ENCODE measurements around the gene IRF1. TPM values are rescaled to one million over a fixed set of nuclear protein-coding genes. Genes with fewer than 3 reads are reported as not detected.

IRF1 gene
- total RNA-seq, 1 experiment from 2014 or later = 30.1 TPM

GRCh38 chr5:132476876-132477781 is 13.4 kb downstream of the IRF1 start:
- H3K9me2 ChIP-seq (ENCODE audit: insufficient read depth) = no peaks in the 10 kb centered on the region
- TF ChIP-seq, protein P1, sequence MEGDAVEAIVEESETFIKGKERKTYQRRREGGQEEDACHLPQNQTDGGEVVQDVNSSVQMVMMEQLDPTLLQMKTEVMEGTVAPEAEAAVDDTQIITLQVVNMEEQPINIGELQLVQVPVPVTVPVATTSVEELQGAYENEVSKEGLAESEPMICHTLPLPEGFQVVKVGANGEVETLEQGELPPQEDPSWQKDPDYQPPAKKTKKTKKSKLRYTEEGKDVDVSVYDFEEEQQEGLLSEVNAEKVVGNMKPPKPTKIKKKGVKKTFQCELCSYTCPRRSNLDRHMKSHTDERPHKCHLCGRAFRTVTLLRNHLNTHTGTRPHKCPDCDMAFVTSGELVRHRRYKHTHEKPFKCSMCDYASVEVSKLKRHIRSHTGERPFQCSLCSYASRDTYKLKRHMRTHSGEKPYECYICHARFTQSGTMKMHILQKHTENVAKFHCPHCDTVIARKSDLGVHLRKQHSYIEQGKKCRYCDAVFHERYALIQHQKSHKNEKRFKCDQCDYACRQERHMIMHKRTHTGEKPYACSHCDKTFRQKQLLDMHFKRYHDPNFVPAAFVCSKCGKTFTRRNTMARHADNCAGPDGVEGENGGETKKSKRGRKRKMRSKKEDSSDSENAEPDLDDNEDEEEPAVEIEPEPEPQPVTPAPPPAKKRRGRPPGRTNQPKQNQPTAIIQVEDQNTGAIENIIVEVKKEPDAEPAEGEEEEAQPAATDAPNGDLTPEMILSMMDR (IDR thresholded peaks at IDR 0.05 in 2 of 3, conservative IDR thresholded peaks at IDR 0.05 in 1 of 3; ENCODE audit: borderline replicate concordance in 1 of 3, insufficient read depth in 1 of 3, low read depth in 2 of 3, low read length in 2 of 3) = peak in 1 of 3 experiments; percentile 24; a peak in 1 of 6 replicates
- TF ChIP-seq POLR2AphosphoS5 (IDR thresholded peaks at IDR 0.05; ENCODE audit: low read depth, low read length) = no peak
- H3K9ac ChIP-seq (ENCODE audit: low read length) = no peak overlapping the region
- ChIA-PET RAD21 (ENCODE audit: low non-redundant PET in 1 of 2, low total read pairs in 2 of 2, uncharacterized antibody in 2 of 2, unreplicated experiment in 2 of 2) (no interaction called here), POLR2A (interaction anchor here (4.2 kb wide), 1 partner anchor 13 kb away, joined by 33 read pairs; the partner anchor contains the start of gene IRF1), CTCF (no interaction called here)
- H3K4me2 ChIP-seq (ENCODE audit: low read length) = no peak overlapping the region
- H3K27me3 ChIP-seq (ENCODE audit: insufficient read depth, low read length) = no peaks in the 10 kb centered on the region
- H2AFZ ChIP-seq (ENCODE audit: low read depth, low read length, poor library complexity, severe bottlenecking) = no peak overlapping the region
- H3K4me1 ChIP-seq (ENCODE audit: control insufficient read depth in 1 of 2, insufficient read depth in 2 of 2, low read length in 2 of 2) = no peaks in the 10 kb centered on the region; a peak in 1 of 4 replicates
- no peak for DNase-seq (ENCODE audit: low read depth, low spot score)
- H3K4me3 ChIP-seq (replicated peaks in 1 of 2; ENCODE audit: low read depth in 1 of 2, low read length in 2 of 2) = no peak overlapping the region
- no TSS peak for BruUV-seq (replicated peaks)
- no peaks in the 10 kb centered on the region for H3K79me2 ChIP-seq (ENCODE audit: insufficient read depth, low read length)
- H3K9me3 ChIP-seq (ENCODE audit: control insufficient read depth in 1 of 2, insufficient read depth in 1 of 2, low read depth in 1 of 2, low read length in 2 of 2) = no peaks in the 10 kb centered on the region
- no peaks in the 10 kb centered on the region for H4K20me1 ChIP-seq (ENCODE audit: insufficient read depth)
- H3K36me3 ChIP-seq (ENCODE audit: control insufficient read depth in 1 of 2, insufficient read depth in 2 of 2, low read length in 2 of 2) = no peaks in the 10 kb centered on the region
- no peak overlapping the region for H3K27ac ChIP-seq (ENCODE audit: low read depth, low read length)
- peak; percentile 58 for ATAC-seq
- intact Hi-C loops (cut with micrococcal nuclease) = no loop called here

- Histone ChIP-seq H3K27me3 (ENCODE audit: insufficient read depth, low read length) (no peaks in the 10 kb centered on the region), H3K79me2 (ENCODE audit: insufficient read depth, low read length) (no peaks in the 10 kb centered on the region), H3K9ac (ENCODE audit: low read length) (no peak overlapping the region), H3K27ac (ENCODE audit: low read depth, low read length) (no peak overlapping the region), H3K9me2 (ENCODE audit: insufficient read depth) (no peaks in the 10 kb centered on the region), H3K4me2 (ENCODE audit: low read length) (no peak overlapping the region), H2AFZ (ENCODE audit: low read depth, low read length, poor library complexity, severe bottlenecking) (no peak overlapping the region), H3K9me3 (ENCODE audit: control insufficient read depth in 1 of 2, insufficient read depth in 1 of 2, low read depth in 1 of 2, low read length in 2 of 2) (no peaks in the 10 kb centered on the region), H4K20me1 (ENCODE audit: insufficient read depth) (no peaks in the 10 kb centered on the region), H3K4me1 (ENCODE audit: control insufficient read depth in 1 of 2, insufficient read depth in 2 of 2, low read length in 2 of 2) (no peaks in the 10 kb centered on the region; a peak in 1 of 4 replicates), H3K36me3 (ENCODE audit: control insufficient read depth in 1 of 2, insufficient read depth in 2 of 2, low read length in 2 of 2) (no peaks in the 10 kb centered on the region), H3K4me3 (replicated peaks in 1 of 2; ENCODE audit: low read depth in 1 of 2, low read length in 2 of 2) (no peak overlapping the region)
- DNase-seq (ENCODE audit: low read depth, low spot score) (no peak), ATAC-seq (no peak)
- ChIA-PET CTCF (no interaction called here), RAD21 (ENCODE audit: low non-redundant PET in 1 of 2, low total read pairs in 2 of 2, uncharacterized antibody in 2 of 2, unreplicated experiment in 2 of 2) (no interaction called here), POLR2A (no interaction called here)
- intact Hi-C loops (cut with micrococcal nuclease) = no loop called here
- BruUV-seq (replicated peaks) = no TSS peak
- no peak for TF ChIP-seq TCF7L2 (IDR thresholded peaks at IDR 0.05; ENCODE audit: borderline replicate concordance, extremely low read depth, insufficient read depth, insufficient read length)
- no peak for TF ChIP-seq YY1 (IDR thresholded peaks at IDR 0.05; ENCODE audit: extremely low read depth, insufficient replicate concordance, low read depth, low read length)
- no peak for TF ChIP-seq POLR2A (IDR thresholded peaks at IDR 0.05; ENCODE audit: borderline replicate concordance, extremely low read depth, insufficient read depth, insufficient read length)
- TF ChIP-seq CEBPB (IDR thresholded peaks at IDR 0.05; ENCODE audit: low read depth) = no peak
- no peak for TF ChIP-seq RAD21 (IDR thresholded peaks at IDR 0.05; ENCODE audit: low read depth)
- no peak for TF ChIP-seq MAX (IDR thresholded peaks at IDR 0.05)
- no peak for TF ChIP-seq FOSL1 (IDR thresholded peaks at IDR 0.05; ENCODE audit: low read depth)
- no peak for TF ChIP-seq EGR1 (IDR thresholded peaks at IDR 0.05; ENCODE audit: low read depth)
- TF ChIP-seq POLR2AphosphoS5 (IDR thresholded peaks at IDR 0.05; ENCODE audit: low read depth, low read length) = no peak
- TF ChIP-seq ZBTB33 (IDR thresholded peaks at IDR 0.05; ENCODE audit: extremely low read depth, insufficient replicate concordance, low read length) = no peak
- no peak for TF ChIP-seq JUND (IDR thresholded peaks at IDR 0.05)
- TF ChIP-seq EZH2 (IDR thresholded peaks at IDR 0.05) = no peak
These were observed 14.3 kb downstream of the IRF1 start for GRCh38 chr5:132475987-132476875.

Data from HCT116 (cell line).